Stomach (tissue), 4 donors: ENCODE data around the gene DOCK2.

ENCODE experiments used
- EP300 ChIP-seq: sonication (generic); formaldehyde crosslinking; IDR thresholded peaks from one replicate; pipeline ENCODE4 v1.6.1; 2017; ENCODE audit warnings: antibody characterized with exemption
- POLR2A ChIP-seq, 4 donors: fragments of 450-650 bp; IDR thresholded peaks; one replicate each; pipeline ENCODE4 v1.6.1; 2016; ENCODE audit warnings: antibody characterized with exemption in 4 of 4, control low read depth in 2 of 4, mild to moderate bottlenecking in 1 of 4, moderate library complexity in 1 of 4
- POLR2AphosphoS5 ChIP-seq, 3 donors: sonication (generic); formaldehyde crosslinking; IDR thresholded peaks; one replicate each; pipeline ENCODE4 v1.6.1; 2016; ENCODE audit warnings: antibody characterized with exemption in 3 of 3
- TF ChIP-seq, protein P1 (sequence below), 7 experiments: fragments of 450-650 bp in 4 of 7; fragments of 200-600 bp in 3 of 7; sonication (generic) in 3 of 7; IDR thresholded peaks; one replicate each; pipeline ENCODE4 v1.5.1; 2016 to 2019; ENCODE audit warnings: antibody characterized with exemption in 7 of 7, control low read depth in 2 of 7, mild to moderate bottlenecking in 1 of 7

GRCh38 chr5:169817031-169817430 lies 180.0 kb downstream of the DOCK2 start:
- TF ChIP-seq EP300 (no peak), POLR2A (IDR thresholded peaks at IDR 0.05) (no peak), POLR2AphosphoS5 (IDR thresholded peaks at IDR 0.05) (no peak)
- TF ChIP-seq, protein P1, sequence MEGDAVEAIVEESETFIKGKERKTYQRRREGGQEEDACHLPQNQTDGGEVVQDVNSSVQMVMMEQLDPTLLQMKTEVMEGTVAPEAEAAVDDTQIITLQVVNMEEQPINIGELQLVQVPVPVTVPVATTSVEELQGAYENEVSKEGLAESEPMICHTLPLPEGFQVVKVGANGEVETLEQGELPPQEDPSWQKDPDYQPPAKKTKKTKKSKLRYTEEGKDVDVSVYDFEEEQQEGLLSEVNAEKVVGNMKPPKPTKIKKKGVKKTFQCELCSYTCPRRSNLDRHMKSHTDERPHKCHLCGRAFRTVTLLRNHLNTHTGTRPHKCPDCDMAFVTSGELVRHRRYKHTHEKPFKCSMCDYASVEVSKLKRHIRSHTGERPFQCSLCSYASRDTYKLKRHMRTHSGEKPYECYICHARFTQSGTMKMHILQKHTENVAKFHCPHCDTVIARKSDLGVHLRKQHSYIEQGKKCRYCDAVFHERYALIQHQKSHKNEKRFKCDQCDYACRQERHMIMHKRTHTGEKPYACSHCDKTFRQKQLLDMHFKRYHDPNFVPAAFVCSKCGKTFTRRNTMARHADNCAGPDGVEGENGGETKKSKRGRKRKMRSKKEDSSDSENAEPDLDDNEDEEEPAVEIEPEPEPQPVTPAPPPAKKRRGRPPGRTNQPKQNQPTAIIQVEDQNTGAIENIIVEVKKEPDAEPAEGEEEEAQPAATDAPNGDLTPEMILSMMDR (IDR thresholded peaks at IDR 0.05): no peak
